KG1 (cell line): ENCODE results near the gene SAFB2.

Source experiments
- DNase-seq: peaks from one replicate; lab custom pipeline; 2025; lab: John Stamatoyannopoulos, UW

Gene SAFB2

DNA sequence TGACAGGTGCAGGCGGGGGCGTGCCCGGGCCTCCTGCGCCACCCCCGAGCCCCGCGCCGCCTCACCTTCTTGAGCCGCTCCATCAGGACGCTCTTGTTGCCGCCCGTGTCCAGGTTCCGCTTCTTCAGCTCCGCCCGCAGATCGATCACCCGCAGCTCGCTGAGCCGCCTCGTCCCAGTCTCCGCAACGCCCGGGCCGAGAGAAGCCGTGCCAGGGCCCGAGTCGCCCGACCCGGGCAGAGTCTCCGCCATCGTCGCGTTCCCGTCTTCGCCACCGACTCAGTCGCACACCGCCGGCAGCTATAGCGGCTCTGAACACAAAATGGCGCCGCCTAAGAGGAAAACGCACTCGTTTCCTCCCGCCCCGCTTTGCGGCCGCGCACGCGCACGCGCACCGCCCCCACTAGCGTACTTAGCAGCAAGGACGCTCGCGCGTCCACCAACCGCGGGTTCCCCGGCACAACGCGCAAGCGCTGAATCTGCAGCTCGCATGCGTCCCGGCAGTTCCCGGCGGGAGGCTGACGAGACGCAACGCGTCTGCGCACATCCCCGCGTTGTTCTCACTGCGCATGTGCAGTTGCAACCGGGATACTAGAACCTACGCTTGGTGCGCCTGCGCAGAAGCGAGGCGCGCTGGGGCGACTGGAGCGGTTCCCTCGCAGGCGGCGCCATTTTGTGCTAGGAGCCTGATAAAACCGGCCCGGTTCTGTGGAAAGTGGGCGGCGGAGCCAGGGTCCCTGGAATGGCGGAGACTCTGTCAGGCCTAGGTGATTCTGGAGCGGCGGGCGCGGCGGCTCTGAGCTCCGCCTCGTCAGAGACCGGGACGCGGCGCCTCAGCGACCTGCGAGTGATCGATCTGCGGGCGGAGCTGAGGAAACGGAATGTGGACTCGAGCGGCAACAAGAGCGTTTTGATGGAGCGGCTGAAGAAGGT, at the start of gene SAFB2, which contains the start of gene SAFB:
TSS of gene SAFB2 (minus strand) at position 312 of the 932 bp plus-strand sequence. CDS start at position 251, 61 bp downstream.
TSS of gene SAFB (plus strand) at position 619 of the 932 bp plus-strand sequence. CDS start at position 742, 123 bp downstream.
- peak; percentile 95 for DNase-seq

DNA sequence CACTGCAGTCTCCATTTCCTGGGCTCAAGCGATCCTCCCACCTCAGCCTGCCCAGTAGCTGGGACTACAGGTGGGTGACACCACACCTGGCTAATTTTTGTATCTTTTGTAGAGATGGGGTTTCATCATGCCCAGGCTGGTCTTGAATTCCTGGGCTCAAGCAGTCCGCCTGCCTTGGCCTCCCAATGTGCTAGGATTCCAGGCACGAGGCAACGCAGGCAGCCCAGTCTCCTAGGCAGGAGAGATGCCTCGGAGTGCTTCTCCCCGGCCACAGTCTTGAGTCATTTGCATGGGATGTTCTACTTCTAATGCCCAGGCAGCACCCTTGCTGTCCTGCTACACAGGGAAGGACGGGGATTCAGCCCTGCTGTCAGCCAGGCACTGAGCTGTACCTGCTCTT, 49.0 kb upstream of the SAFB2 start:
- DNase-seq = no peak

- DNase-seq = no peak
Observed at GRCh38 chr19:5669212-5669611, 46.6 kb upstream of the SAFB2 start.

GRCh38 chr19:5667751-5668271, 45.2 kb upstream of the SAFB2 start:
- DNase-seq = no peak

GRCh38 chr19:5666921-5667610, 44.5 kb upstream of the SAFB2 start:
- DNase-seq = no peak

- no peak for DNase-seq
Observed at GRCh38 chr19:5665781-5666513, 43.4 kb upstream of the SAFB2 start.

DNA sequence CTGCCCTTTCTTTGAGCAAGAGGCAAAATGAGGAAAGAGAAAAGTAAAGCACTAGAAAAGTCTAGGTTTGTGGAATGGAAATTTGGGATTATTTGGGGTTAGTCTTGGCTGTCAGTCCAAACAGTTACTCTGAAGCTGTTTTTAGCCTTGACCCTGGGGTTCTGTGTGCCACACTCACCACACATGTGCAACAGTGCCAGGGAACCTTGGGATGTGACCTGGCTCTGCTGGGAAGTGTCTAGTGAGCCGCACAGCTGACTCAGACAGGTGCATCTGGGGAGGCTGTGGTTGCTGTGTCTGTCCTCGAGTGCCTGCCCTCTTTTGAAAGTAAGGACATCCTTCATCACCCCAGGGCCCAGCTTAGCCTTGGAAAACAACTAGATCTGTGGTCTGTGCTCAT, 41.9 kb upstream of the SAFB2 start:
- no peak for DNase-seq

GRCh38 chr19:5663904-5664303, 41.3 kb upstream of the SAFB2 start:
- DNase-seq = no peak

DNA sequence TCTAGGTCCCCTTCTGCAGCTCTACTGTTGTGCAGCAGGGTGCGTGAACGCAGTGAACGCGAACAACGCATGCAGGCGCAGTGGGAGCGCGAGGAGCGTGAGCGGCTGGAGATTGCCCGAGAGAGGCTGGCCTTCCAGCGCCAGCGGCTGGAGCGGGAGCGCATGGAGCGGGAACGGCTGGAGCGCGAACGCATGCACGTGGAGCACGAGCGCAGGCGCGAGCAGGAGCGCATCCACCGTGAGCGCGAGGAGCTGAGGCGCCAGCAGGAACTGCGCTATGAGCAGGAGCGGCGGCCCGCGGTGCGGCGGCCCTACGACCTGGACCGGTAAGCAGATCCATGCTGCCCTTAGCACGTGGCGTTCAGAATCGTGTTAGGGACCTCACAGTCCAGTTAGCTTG, 38.9 kb upstream of the SAFB2 start:
- no peak for DNase-seq

- no peak for DNase-seq
Observed at GRCh38 chr19:5655412-5655811, 32.8 kb upstream of the SAFB2 start.

GRCh38 chr19:5654931-5655330, 32.4 kb upstream of the SAFB2 start:
- no peak for DNase-seq

DNA sequence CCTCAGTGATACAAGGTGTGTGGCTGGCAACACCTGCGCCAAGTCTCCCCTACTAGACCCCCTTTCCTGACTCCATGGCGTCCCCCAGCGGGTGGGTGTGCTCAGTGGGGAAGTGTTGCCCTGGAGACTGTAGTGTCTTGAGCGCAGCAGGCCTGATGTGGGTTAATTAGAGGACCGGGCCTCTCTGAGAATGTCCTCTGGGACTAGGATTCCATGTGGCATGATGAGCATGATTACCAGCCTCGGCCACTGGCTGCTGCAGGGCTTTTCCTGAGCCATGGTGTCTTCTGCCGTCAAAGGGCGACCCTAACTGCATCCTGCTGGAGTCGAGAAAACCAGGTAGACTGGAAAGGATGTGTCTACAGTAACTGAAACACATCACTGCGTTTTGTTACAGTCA, 29.7 kb upstream of the SAFB2 start:
- DNase-seq = no peak

DNA sequence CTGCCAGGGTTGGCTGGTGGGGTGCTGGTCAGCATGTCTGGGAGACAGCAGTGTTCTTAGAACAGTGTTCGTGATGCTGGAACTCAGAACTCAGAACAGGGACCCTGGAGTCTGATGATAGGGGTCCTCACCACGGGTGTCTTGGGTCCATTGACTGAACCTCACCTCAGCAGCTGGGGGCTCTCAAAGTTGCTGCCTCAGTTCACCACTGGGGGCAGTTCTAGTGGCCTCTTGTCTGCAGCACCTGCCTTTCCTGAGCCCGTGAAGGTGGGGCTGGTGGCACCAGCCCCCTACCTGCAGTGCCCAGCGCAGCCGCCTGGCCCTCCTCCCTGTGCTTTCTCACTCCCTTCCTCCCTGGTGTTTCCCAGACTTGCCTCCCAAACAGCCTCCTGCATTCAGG, 28.8 kb upstream of the SAFB2 start:
- DNase-seq = no peak

DNA sequence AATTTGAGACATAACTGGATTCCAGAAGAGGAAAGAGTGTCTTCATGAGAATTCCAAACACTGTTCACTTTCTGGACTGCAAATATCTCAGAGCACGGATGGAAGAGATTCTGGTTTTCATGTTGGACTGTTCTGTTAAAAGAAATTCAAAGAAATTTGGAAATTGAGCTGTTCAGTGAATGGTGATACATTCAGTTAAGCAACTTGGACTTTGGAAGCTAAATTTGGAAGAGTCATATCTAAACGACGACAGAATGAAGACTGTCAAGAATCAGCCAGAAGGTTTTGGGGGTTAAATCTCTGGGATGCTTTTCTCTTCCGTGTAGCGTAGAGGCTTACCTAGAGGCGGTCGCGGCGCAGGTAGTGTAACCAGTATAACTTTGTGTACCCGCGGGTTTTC, 25.9 kb upstream of the SAFB2 start:
- no peak for DNase-seq

DNA sequence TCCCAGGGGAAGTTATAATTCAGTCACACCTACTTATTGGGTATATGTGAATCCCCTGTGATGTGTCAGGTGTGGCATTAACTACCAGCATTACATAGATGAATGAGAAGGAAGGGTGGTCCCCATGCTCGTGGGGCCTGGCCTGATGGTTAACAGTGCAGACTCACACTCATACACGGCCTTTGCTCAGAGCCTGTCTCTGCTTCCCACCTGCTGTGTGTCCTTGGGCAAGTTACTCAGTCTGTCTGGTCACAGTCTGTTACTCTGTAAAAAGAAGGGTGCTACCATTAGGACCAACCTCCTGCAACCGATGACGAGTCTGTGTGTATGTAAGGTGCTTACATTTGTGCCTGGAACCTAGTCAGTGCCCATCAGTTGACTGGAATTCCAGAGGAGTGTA, 24.1 kb upstream of the SAFB2 start:
- no peak for DNase-seq

- no peak for DNase-seq
Observed at GRCh38 chr19:5645409-5645808, 22.8 kb upstream of the SAFB2 start.

DNA sequence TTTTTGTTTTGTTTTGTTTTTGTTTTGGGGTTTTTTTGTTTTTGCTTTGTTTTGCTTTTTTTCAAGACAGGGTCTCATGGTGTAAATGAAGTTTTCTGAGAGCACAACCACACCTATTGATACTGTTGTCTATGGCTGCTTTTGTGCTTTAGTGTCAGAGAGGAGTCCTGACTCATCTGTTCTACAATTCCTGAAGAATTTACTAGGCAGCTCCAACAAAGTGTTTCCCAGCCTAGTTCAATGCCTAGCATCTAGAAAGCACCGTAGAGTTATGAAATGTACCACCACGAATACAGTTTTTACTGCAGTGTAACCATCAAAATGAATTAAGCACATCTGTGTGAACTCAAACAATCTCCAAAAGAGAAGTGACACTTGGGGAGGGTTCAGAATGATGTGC, 21.5 kb upstream of the SAFB2 start:
- DNase-seq = no peak

- DNase-seq = no peak
Observed at GRCh38 chr19:5643060-5643459, 20.5 kb upstream of the SAFB2 start.

DNA sequence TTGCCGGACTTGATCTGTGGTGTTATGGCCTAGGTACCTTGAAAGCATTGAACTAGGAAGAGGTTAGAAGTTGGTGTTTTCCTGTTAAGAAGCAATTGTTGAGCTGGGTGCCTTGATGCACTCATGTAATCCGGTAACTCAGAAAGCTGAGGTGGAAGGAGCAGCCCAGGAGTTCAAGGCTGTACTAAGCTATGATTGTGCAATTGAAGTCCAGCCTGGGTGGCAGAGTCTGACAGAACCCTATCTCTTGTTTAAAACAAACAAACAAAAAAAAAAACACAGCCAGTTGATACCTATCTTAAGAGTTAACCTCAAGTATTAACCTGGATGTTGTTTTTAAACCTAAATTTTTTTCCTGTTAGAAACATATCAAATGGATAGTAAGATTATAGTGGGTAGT, 19.6 kb upstream of the SAFB2 start:
- DNase-seq = no peak

DNA sequence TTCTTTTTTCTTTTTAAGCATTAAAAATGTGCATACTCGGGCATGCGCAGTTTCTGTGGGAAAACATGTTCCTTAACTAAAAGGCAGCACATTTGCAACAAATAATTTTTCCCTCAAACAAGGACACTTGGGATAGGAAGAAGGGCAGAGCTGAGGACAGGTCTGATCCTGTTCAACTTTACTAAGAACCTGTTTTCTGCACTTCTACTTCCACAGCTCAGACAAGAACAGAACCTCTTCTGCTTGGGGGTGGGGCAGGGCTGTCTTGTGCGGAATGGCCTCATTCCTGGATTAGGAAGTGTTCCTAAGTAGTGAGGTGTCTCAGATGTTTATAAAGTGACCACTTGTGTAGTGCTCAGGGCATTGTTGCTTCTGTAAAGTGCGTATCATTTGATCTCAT, 18.6 kb upstream of the SAFB2 start:
- DNase-seq = no peak

GRCh38 chr19:5637971-5638370, 15.4 kb upstream of the SAFB2 start:
- no peak for DNase-seq

GRCh38 chr19:5635427-5635826, 12.9 kb upstream of the SAFB2 start:
- DNase-seq = no peak
